ENCODE results near the gene SMARCC1.

Gene SMARCC1

GRCh38 chr3:47799733-47800132 is 18.0 kb upstream of the SMARCC1 start:
- no peaks in the 10 kb centered on the region for H3K27me3 ChIP-seq (ENCODE audit: control insufficient read depth, insufficient read depth, low read length)
- peaks cover 4% of the 10 kb centered on the region for H3K4me1 ChIP-seq
- no peak overlapping the region for H3K4me3 ChIP-seq (ENCODE audit: low read depth, low read length)
- peaks cover 12% of the 10 kb centered on the region for H3K79me2 ChIP-seq
- TF ChIP-seq CTCF (IDR thresholded peaks at IDR 0.05) = no peak
- H3K4me2 ChIP-seq (ENCODE audit: low read length) = no peak overlapping the region
- no peak overlapping the region for H3K27ac ChIP-seq
- no peak overlapping the region for H2AFZ ChIP-seq
- no peaks in the 10 kb centered on the region for H3K9me3 ChIP-seq (ENCODE audit: control insufficient read depth, low read length)
- H3K9ac ChIP-seq = no peak overlapping the region
- H3K36me3 ChIP-seq (ENCODE audit: control insufficient read depth, insufficient read depth, low read length) = no peaks in the 10 kb centered on the region

GRCh38 chr3:47794544-47794943 is 12.9 kb upstream of the SMARCC1 start:
- no peak overlapping the region for H2AFZ ChIP-seq
- H3K4me2 ChIP-seq (ENCODE audit: low read length) = no peak overlapping the region
- H3K36me3 ChIP-seq (ENCODE audit: control insufficient read depth, insufficient read depth, low read length) = no peaks in the 10 kb centered on the region
- H3K27me3 ChIP-seq (ENCODE audit: control insufficient read depth, insufficient read depth, low read length) = no peaks in the 10 kb centered on the region
- no peak for TF ChIP-seq CTCF (IDR thresholded peaks at IDR 0.05)
- H3K27ac ChIP-seq = no peak overlapping the region
- no peaks in the 10 kb centered on the region for H3K9me3 ChIP-seq (ENCODE audit: control insufficient read depth, low read length)
- H3K79me2 ChIP-seq = no peaks in the 10 kb centered on the region
- no peak overlapping the region for H3K4me3 ChIP-seq (ENCODE audit: low read depth, low read length)
- no peaks in the 10 kb centered on the region for H3K4me1 ChIP-seq
- no peak overlapping the region for H3K9ac ChIP-seq

- Histone ChIP-seq H3K79me2 (no peaks in the 10 kb centered on the region), H2AFZ (no peak overlapping the region), H3K4me2 (ENCODE audit: low read length) (no peak overlapping the region)
These were observed 11.0 kb upstream of the SMARCC1 start for GRCh38 chr3:47792699-47793098.

GRCh38 chr3:47791193-47791855 is 9.6 kb upstream of the SMARCC1 start:
- no peak overlapping the region for H3K4me3 ChIP-seq (ENCODE audit: low read depth, low read length)
- H3K36me3 ChIP-seq (ENCODE audit: control insufficient read depth, insufficient read depth, low read length) = no peaks in the 10 kb centered on the region
- H3K9ac ChIP-seq = no peak overlapping the region
- TF ChIP-seq CTCF (IDR thresholded peaks at IDR 0.05) = no peak
- no peaks in the 10 kb centered on the region for H3K9me3 ChIP-seq (ENCODE audit: control insufficient read depth, low read length)
- H3K27ac ChIP-seq = no peak overlapping the region
- H3K27me3 ChIP-seq (ENCODE audit: control insufficient read depth, insufficient read depth, low read length) = no peaks in the 10 kb centered on the region
- no peaks in the 10 kb centered on the region for H3K4me1 ChIP-seq
- H3K4me2 ChIP-seq (ENCODE audit: low read length) = no peak overlapping the region
- H3K79me2 ChIP-seq = no peaks in the 10 kb centered on the region
- H2AFZ ChIP-seq = no peak overlapping the region

More at GRCh38 chr3:47792699-47793098, 11.0 kb upstream of the SMARCC1 start:
- H3K9me3 ChIP-seq (ENCODE audit: control insufficient read depth, low read length) = no peaks in the 10 kb centered on the region
- no peaks in the 10 kb centered on the region for H3K27me3 ChIP-seq (ENCODE audit: control insufficient read depth, insufficient read depth, low read length)
- no peaks in the 10 kb centered on the region for H3K36me3 ChIP-seq (ENCODE audit: control insufficient read depth, insufficient read depth, low read length)
- H3K4me1 ChIP-seq = no peaks in the 10 kb centered on the region
- no peak overlapping the region for H3K9ac ChIP-seq
- no peak for TF ChIP-seq CTCF (IDR thresholded peaks at IDR 0.05)
- H3K27ac ChIP-seq = no peak overlapping the region
- no peak overlapping the region for H3K4me3 ChIP-seq (ENCODE audit: low read depth, low read length)

GRCh38 chr3:47783673-47784072 is 2.0 kb upstream of the SMARCC1 start:
- Histone ChIP-seq H3K27ac (no peak overlapping the region), H3K36me3 (ENCODE audit: control insufficient read depth, insufficient read depth, low read length) (no peaks in the 10 kb centered on the region), H3K4me3 (ENCODE audit: low read depth, low read length) (no peak overlapping the region), H2AFZ (no peak overlapping the region), H3K27me3 (ENCODE audit: control insufficient read depth, insufficient read depth, low read length) (no peaks in the 10 kb centered on the region), H3K9ac (no peak overlapping the region), H3K9me3 (ENCODE audit: control insufficient read depth, low read length) (no peaks in the 10 kb centered on the region), H3K79me2 (peaks cover 6% of the 10 kb centered on the region), H3K4me1 (peaks cover 12% of the 10 kb centered on the region), H3K4me2 (ENCODE audit: low read length) (no peak overlapping the region)
- TF ChIP-seq CTCF (IDR thresholded peaks at IDR 0.05) = no peak

Measured in parathyroid adenoma (tissue), 2 donors.